ENCODE data around the gene DCLK1.

The DCLK1 gene

DNA sequence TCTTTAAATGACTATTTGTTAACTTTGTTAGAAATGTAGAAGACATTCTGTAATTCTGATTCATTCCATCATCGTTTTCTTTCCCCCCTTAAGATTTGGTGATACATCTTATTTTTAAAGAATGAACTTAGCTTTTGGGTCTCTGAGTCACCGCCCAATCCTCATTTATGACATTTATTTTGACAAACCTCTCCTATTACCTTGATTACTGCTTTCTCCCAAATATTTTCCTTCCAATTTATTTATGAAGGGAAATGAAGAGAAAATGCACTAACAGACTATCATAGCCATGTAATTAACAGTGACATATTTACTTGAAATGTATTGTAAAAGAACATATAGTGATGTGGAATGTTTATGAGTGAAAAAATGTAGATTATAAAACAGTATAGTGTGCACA, 241.6 kb downstream of the DCLK1 start:
- DNase-seq, result no peak

DNA sequence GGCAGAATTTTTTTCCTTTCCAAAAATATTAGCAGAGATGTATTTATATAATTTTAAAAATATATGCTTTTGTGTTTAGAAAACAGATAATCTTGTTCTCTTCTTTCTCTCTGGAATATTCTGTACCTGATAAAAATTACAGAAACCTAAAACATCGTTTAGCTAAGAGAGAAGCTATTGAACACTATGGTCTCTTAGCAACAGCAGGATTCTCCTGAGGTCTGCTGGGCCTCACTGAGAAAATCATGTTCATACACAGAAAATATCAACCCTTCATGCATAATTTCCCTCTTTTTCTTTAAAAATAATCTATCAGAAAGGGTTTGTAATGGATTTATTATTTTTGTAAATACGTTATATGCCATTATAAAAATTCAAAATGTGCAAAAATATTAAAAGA, 242.2 kb downstream of the DCLK1 start:
- no peak for DNase-seq

DNA sequence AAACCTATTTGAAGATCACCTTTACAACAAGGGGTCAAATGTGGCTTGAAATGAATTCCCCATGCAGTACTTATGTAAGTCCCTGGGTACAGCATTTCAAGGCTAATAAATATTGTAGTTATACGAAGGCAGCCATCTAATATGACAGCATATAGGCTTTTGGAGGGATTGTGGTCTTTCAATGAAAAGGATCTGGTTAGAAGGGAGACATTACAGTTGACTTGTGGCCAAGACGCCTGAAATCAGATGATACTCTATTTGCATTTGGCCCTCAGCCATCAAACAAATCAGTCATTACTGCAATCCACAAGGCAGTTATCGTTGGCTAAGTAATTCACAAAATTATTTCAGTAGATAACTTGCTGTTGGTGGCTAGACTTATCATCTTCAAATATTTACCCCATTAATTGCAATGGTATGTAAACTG, 242.7 kb downstream of the DCLK1 start:
- DNase-seq, result no peak

DNA sequence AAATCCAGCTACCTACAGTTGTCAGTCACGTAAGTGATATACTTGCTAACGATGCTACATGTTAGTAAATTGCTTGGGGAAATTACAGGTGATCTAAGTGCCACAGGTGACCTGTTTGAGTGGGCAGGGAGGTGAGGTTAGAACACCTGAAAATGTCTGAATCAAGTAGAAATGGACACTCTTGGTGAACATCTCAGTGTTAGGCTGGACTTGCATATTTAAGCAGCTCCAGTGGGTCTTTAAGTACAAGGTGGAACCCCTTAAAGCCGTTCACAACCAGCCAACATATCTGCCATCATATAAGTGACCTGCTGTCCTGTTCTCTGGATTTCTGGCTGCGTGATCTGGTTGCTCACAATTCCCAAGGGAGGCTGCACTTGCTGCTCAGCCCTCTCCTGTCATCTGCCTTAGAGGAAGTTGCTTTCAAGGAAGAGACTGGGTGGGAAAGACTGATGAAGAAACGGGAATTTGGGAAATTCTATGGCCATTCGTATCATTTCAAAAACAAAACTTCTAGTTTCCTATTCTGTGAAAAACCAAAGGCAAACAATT, 244.0 kb downstream of the DCLK1 start:
- DNase-seq, result no peak

DNA sequence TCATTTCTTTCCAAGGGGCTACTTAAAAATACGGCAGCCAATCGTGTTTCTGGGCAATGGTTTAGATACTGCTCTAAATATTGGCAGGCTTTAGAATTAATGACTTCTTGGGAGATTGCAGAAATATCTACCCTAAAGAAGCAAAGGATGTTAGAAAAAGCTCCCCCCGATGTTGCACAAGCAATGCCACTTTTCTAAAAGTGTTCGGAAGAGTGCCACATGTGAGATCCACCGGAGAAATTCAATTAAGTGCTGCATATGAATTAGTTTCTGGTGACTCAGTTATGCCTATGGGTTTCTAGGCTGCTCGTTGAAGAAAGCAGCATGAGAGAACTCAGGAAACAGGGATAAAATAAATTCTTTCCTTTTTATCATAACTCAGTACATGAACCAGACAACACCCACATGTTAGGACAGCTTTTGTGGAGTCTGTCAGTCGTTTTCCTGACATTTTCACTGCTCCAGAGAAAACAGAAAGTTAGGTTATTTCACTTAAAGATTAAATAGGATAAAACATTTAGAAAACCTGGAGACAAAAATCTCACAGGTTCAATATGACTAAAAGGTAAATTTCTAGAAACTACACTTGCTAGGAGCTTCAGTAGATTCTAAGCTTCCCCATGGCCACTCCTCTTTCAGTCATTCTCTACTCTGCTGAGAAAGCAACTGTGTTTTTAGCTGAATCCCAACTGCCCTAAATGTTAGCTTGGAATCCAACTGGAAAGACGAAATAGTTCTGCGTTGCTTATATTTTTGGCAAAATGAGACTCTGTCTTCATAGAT, 244.7 kb downstream of the DCLK1 start:
- DNase-seq, result no peak

DNA sequence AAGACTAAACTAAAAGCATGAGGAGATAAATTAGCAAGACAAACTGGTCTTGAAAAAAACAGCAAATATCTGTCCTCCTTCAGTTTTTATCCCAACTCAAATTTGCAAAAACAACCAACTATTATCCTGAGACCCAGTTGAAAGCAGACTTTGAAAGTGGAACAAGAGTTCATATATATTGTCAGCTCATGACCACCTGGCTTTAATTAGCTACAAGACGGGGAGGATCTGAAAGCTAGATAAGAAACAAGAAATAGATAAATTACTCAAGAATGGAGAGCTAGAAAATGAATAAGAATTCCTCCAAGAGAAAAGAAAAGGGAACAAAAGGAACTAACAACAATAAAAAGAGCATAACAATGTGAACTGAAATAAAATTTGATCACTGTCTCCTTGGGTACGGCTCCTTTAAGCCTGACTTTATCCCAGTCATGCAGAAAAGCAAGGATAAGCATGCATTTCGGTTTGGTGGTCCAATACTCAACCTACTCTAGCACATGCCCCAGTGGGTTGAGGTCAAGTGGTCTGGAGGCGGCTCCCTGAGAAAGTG, 246.9 kb downstream of the DCLK1 start:
- no peak for DNase-seq

DNA sequence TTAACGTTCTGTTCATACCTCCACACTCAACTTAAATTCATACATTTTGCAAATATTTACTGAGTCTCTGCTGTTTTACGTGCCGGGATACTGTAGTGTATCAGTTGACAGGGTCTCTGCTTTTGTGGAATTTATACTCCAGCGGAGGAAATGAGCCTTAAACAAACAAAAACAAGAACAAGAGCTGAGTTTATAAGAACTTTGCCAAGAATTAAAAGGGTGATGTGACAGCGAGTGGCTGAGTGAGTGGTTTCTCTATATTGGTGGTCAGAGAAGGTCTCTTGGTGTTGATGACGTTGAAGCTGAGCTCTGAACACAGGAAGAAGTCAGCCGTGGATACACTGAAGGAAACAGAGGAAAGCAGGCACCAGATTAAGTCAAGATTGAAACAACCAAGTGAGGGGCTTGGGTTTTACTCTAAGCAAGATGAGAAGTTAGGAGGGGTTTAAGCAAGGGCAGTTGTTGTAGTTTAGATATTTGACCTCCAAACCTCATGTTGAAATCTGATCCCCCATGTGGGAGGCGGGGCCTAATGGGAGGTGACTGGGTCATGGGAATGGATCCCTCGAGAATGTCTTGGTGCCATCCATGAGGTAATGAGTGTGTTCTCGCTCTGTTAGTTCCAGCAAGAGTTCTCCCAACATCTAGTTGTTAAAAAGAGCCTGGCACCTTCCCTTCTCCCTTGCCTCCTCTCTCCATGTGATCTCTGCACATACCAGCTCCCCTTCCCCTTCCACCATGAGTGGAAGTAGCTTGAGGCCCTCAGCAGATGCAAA, 248.3 kb downstream of the DCLK1 start:
- no peak for DNase-seq

DNA sequence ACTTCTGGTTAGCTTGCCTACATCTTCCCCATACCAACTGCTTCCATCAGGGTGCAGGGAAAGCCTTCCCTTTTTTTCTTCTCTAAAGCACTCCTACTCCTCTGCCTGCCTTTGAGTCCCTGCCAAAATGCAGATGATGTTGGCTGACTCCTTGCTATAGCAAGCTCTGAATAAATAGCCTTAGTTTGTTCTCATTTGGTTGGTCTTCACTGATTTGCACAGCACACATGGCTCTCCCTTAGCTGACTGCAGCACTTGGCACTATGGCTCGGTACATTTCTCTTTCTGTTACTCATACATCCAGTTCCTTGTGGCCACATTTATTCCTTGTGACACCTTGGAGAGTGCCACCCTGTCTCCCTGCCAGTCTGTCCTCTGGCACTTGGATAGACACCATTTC, 249.8 kb downstream of the DCLK1 start:
- DNase-seq, result no peak

DNA sequence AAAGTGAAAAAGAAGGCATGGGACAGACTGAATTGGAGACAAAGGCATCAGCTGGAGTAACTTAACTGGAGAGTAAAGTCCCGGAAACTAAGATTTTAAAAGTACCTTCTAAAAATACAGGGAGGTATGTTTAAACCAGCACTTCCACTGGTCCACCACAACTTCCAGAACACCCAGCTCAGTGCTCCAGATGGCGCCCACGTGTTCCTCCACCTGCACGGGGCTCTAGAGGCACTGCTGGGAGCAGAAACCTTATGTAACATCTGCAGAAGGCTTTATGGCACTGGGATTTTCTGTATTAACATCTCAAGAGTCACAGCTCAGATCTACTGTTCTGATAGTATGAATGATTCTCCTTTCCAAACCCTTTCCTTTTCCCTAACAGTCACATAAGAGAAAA, 252.1 kb downstream of the DCLK1 start:
- no peak for DNase-seq

DNA sequence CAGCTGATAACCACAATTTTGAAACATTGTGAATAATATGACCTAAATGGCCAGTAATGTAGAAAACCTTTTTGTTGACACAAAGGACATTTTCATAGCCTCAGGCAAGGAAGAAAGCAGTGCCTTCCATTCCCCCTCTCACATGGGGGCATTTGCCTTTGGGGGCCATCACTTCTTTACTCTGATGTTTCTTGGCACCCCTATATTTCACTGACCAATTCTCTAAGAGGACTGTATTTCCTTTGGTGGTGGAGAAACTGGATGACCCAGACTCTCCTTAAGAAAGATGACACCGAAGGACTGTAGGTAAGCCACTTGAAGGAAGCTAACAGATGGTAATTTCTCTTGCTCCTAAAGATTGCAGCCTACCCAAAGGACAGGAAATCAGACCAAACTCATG, 254.6 kb downstream of the DCLK1 start:
- no peak for DNase-seq

DNA sequence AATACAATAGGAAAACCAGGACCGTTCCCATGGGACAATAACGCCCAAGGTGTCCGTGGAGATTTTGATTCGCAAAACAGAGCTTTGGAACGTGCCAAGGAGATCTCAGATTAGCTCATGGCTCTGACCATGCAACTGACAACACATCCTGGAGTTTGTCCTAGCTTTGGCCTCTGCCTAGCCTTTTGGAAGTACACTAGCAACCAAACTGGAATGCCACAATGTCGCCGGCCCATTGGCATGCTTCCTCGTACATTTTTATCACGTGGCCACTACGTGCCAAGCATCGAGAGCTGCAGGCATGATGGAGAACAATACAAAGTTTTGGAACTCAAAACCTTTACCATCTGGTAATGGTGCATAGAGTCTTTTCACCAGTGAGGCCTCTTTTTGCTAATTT, 256.5 kb downstream of the DCLK1 start:
- no peak for DNase-seq

DNA sequence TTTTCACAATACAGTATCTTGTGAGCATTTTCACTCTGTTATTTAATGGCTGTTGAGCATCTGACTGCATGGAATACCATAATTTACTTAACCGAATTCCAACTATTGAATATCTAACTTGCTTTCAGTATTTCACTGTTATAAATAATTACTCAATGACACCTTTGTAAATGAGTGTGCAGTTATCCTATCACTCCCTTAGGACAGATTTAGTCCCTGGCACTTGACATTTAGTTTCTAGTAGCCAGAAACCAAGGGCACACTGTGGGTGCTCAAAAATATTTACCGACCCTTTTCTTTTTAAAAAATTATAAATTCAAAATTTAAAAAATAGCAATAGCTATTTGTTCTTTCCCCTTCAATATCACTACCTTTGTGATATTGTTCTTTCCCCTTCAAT, 258.8 kb downstream of the DCLK1 start:
- no peak for DNase-seq

DNA sequence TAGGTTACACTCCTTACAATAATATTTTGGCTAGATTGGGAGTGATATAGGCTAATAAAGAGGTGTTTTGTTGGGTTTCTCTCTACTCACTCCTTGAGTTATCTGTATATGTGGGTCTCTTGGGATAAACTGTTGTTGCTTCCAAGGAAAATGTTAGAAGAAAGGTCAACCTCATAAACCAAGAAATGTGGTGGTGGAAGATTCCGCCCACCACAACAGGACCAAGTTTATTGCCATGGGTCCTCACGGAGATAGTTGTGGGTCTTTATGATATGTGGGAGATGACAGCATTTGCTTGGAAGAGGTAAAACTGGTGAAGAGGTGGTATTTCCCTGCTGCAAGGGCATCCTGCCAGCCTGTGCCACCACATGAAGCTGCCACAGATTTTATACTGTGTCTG, 259.6 kb downstream of the DCLK1 start:
- no peak for DNase-seq

DNA sequence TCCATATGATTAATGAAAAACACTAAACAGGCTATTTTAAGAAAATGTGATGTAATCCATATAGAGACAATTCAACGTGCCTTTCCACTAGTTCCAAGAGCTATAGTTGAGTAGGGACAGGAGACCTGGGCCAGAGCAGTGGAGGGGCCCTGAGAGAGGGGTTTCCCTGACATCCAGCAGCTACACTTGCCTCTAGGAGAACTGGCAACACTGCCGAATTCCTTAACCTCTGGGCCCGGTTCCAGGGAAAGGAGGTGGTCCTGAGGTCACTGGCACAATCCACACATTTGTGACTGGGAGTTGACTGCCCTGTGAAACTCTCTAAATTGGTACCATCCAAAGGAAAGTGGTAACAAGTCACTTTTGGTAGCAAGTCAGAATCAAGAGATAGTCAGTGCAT, 264.4 kb downstream of the DCLK1 start:
- no peak for DNase-seq

DNA sequence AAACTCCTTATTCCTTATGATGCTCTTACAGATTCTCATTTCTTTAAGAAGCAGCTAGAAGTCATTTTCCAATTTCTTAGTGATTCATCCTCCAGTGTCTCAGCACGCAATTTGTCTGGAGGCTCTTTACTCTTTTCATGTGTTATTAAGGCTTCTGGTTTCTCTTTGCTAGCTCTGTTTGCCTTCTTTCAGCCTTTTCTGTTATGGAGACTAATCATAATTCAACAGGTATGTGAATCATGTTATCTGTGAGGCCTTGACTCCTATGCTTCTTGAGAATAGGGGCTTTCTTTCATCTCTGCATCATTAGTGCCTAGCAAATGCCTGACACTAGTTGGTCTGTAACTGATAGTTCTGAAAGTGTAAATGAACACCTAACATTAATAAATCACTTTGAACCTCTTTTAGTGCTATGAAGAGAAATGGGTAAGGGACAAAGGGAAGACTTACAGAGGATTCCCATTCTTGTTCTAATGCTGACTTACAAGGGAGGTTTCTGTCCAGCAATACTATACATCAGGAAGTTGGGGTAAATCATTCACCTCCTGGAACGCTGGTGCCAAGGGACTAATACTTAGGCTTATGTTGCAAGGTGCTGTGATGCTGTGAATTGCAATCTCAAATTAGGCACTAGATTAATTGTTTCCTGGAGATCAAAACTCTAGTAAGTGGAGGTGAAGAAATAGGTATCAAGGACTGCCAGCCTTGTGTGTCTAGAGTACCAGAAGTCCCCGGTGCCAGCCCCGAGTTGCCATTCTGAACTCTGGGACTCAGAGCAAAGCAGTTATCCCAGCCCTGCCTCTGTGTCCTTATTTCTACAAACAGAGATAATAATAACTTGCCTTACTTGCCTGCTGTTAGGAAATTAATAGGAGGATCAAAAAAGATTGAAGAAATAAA, 265.6 kb downstream of the DCLK1 start:
- DNase-seq, result no peak

DNA sequence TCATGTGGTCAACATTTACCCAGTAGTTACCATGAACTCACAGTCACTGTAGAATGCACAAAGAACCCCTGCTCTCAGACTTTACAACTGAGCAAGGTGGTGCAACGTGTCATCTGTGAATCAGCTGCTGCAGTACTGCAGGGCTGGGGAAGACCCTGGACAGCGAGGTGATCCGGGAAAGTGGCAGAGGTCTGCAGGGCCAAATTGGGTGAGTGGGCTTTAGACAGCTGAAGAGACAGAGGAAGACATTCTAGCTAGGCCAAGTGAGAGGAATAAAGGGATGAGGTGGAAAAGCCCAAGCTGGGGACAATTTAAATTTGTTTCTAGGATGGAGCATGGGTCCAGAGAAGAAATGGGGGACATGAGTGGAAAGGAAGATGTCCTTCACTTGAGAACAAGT, 270.5 kb downstream of the DCLK1 start:
- DNase-seq, result no peak

DNA sequence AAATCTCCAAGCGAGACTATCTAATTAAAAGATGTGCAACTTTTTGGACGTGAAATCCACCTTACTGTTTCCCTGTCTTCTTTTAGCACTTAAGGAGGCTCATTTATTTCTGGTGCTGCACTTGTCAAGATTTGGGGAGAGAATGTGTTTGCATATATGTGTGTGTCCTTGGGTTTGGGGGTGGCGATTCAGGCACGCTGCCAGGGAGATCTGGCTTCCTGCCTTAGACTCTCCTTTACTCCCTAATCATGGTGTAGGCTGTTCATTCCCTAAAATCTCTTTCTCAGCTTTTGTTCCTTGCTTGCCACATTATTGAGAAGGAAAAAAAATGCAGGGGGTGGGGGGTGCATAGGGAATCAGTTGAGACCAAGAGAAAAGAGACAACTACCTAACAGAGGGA, 271.2 kb downstream of the DCLK1 start:
- no peak for DNase-seq

DNA sequence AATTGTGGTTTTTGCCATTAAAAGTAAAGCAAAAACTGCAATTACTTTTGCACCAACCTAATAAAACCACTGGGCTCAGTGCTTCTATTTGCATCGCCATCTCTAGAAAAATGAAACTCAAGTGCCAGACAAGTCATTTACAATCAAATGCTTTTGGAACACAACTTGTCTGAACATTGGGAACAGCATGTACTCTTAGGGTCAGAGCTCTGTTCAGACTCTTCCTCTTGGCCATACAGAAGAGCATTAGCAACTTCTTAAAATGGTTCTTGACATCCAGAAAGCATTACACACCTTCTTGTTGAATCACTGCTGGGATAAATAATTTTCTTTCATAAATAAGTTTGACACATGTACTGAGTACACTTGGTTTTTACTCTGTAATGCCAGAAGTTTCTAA, 272.5 kb downstream of the DCLK1 start:
- no peak for DNase-seq

DNA sequence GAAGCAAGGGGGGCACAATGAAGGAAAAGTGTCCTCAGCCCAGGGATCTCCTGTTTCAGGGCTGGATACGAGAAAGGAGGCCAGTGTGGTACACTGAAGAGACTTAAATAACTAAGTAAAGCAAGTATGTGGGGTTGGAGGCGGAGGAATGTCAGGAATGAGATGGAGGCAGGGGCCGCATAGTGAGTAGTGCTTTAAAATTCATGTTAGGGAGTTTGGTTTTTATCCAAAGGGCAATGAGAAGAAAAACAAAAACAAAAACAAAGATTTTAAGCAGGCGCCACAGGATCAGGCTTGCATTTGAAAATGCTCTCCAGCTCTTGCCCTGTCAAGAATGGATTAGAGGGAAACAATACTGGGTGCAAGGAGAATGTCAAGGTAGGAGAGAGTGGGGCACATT, 273.4 kb downstream of the DCLK1 start:
- no peak for DNase-seq

DNA sequence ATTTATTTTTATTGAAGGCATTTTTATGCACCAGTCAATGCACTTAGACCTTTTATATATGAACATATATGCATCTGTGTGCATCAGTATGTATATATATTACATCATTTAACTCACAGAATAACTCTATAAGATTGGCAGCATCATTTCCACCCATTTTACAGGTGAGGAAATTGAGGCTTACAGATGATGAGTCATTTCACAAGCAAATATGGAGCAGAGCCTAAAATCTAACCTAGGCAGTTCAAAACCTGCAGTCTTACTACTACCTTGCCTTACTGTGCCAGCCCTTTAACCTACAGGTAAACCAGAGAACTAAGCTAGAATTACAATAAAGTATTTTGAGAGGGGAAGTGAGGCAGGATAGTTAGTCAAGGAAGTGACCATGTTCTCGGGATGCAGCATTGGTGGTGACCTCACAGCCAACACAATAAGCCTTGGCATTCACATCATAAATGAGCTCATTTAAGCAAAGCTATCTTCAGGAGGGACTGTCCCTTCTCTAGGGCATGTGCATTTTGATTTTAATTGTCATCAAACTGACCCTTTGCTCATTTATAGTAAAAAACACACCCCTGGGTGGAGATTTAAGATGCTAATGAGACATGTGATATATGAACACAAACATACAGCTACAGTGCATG, 274.3 kb downstream of the DCLK1 start:
- no peak for DNase-seq

DNA sequence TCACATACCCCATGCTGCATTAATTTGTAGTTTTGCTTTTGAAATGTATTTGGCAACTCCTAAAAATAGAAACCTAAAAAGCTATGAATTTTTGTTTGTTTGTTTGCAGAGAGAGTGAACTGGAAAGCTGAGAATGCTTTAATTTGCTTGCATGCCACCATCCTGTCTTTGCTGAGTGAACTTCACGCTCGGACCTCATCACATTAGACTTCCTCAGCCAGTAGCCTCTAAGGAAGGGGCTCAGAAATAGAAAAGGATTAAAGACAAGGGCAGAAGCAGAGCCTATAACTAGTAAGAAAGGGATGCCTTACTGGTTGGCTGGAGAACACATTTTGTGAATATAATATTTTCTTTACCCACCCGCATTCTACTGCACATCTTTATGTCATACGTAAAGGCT, 275.1 kb downstream of the DCLK1 start:
- no peak for DNase-seq

DNA sequence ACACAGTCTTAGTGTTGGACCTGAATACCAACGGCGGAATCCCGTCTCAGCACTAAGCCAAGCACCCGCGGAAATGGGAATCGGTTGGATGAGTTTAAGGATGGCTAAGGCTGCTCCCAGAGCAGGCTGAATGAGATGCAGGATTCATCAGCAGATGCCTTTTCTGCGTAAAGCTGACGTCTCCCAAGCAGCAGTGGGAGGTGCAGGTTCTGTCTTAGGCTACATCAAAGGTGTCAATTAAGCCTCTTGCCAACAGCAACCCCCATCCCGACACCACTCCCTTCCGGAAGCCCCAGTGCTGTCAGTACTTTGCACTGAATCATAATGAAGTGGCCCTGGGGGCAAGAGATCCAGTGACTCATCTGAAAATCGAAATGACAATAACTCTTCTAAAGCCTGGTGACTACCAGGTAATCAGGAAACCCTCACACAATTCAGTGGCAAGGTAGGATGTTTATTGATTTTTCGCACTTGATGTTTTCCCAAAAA, 275.6 kb downstream of the DCLK1 start:
- DNase-seq, result no peak

All from activated naive CD4-positive, alpha-beta T cell (primary cell).